GM12878 (cell line): Measurements from ENCODE around the gene HMGXB3. TPM values are rescaled to one million over a fixed set of nuclear protein-coding genes. Genes with fewer than 3 reads are reported as not detected.

ENCODE experiments used
- JUND ChIP-seq: IDR thresholded peaks from 2 replicates; pipeline ENCODE4 v1.6.1; 2012; ENCODE audit warnings: low read depth, mild to moderate bottlenecking, low read length, improper control_type of control experiment, moderate library complexity
- MEF2A ChIP-seq: IDR thresholded peaks from 2 replicates; pipeline ENCODE4 v1.6.1; 2011; ENCODE audit warnings: low read depth, mild to moderate bottlenecking, low read length, moderate library complexity; ENCODE audit not compliant: insufficient read depth
- NBN ChIP-seq: fragments of 450-650 bp; IDR thresholded peaks from 2 replicates; pipeline ENCODE4 v1.6.1; 2016
- PAX5 ChIP-seq: IDR thresholded peaks from 2 replicates; pipeline ENCODE4 v1.6.1; 2011; ENCODE audit warnings: low read depth, low read length, borderline replicate concordance
- TARDBP ChIP-seq: IDR thresholded peaks from 2 replicates; pipeline ENCODE4 v1.6.1; 2016; ENCODE audit warnings: borderline replicate concordance
- YBX1 ChIP-seq: fragments of 450-650 bp; IDR thresholded peaks from 2 replicates; pipeline ENCODE4 v1.6.1; 2016; ENCODE audit warnings: antibody characterized with exemption
- polyA plus RNA-seq, 11 experiments: library from polyadenylated mRNA; depleted of rRNA in 4 of 11; unstranded in 6 of 11; stranded (reverse) in 5 of 11; fragments of >200 nt; fragmentation: Nextera tagmentation in 4 of 11; fragmentation: Illumina TruSeq in 1 of 11; extraction: Ambion mirVana in 4 of 11; extraction: Trizol in 1 of 11; gene quantifications; 1 replicate in 1 of 11; 2 replicates in 10 of 11; pipeline versions ENCODE4 v1.2.1 to v1.2.3, GENCODE V29; 2011 to 2016; ENCODE audit warnings: inconsistent platforms in 2 of 11, missing spikeins in 2 of 11, low read depth in 1 of 11
- total RNA-seq, 4 experiments: library from RNA; depleted of rRNA in 3 of 4; stranded (reverse); fragments of >200 nt in 3 of 4; fragmentation: Illumina TruSeq in 1 of 4; extraction: Trizol in 1 of 4; gene quantifications; 2 replicates each; pipeline versions ENCODE4 v1.2.1 to v1.2.3, GENCODE V29; 2013 to 2021
- TF ChIP-seq, protein P1 (sequence below), 3 experiments: IDR thresholded peaks in 2 of 3; conservative IDR thresholded peaks in 1 of 3; 2 replicates each; pipeline ENCODE4 v1.5.1; 2011; ENCODE audit warnings: low read depth in 3 of 3, low read length in 3 of 3, mild to moderate bottlenecking in 3 of 3, control low read depth in 2 of 3, moderate library complexity in 2 of 3, inconsistent platforms in 1 of 3, mixed read lengths in 1 of 3; ENCODE audit not compliant: control insufficient read depth in 2 of 3, insufficient read depth in 1 of 3; ENCODE audit errors: extremely low read depth in 1 of 3
- TF ChIP-seq, protein P2 (sequence below): fragments of 450-650 bp; IDR thresholded peaks from 2 replicates; pipeline ENCODE4 v1.6.1; 2016; ENCODE audit warnings: mild to moderate bottlenecking, moderate library complexity, borderline replicate concordance
- TF ChIP-seq, protein P3 (sequence below): fragments of 450-650 bp; IDR thresholded peaks from 2 replicates; pipeline ENCODE4 v1.6.1; 2017; ENCODE audit warnings: antibody characterized with exemption, mild to moderate bottlenecking, moderate library complexity
- TF ChIP-seq, protein P4 (sequence below): fragments of 450-650 bp; IDR thresholded peaks from 2 replicates; pipeline ENCODE4 v1.6.1; 2017; ENCODE audit warnings: low read depth, mild to moderate bottlenecking, moderate library complexity
- TF ChIP-seq, protein P5 (sequence below): fragments of 450-650 bp; IDR thresholded peaks from 2 replicates; pipeline ENCODE4 v1.6.1; 2016; ENCODE audit warnings: mild to moderate bottlenecking
- TF ChIP-seq, protein P6 (sequence below): IDR thresholded peaks from 2 replicates; pipeline ENCODE4 v1.6.1; 2012; ENCODE audit warnings: mild to moderate bottlenecking, low read depth, low read length

HMGXB3 gene
- total and polyA plus RNA-seq, 10 of the 15 experiments (the other 5 are each of a cell fraction or from before 2014, with no cell fraction given): 1.00 to 42.2 (median 28.1) TPM

DNA sequence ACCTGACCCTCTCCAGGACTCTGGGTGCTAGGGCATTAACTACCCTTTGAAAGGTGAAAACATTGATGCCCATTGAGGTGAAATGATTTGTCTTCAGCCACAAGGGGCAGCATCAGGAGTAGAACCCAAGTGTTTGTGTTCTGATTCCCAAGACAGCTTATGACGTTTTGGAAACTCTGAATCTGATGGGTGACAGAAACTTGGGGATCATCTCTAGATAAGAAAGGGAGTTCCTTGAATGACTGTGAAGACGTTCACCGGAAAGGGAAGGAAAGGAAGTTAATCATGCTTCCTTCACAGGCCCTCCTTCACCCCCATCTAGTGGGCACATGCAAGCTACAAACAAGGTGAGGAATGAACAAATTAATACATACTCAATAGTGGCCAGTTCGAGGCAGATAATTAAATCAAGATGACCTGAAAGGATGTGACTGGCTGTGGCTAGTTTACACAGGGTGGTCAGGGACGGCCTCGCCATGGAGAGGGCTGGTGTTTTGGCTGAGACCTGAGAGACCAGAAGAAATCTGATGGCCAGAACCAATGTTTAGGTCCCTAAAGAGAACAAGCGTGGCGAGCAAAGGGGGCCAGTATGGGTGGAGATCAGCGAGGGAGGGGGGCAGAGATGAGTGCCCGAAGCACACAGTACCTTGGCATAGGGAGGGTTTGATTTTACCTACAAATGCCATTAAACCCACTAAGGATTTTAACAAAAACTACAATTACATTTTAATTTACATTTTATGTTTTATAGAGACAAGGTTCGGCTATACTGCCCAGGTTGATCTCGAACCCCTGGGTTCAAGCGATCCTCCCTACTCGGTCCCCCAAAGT, 40.9 kb upstream of the HMGXB3 start (continued):
- TF ChIP-seq, protein P1, sequence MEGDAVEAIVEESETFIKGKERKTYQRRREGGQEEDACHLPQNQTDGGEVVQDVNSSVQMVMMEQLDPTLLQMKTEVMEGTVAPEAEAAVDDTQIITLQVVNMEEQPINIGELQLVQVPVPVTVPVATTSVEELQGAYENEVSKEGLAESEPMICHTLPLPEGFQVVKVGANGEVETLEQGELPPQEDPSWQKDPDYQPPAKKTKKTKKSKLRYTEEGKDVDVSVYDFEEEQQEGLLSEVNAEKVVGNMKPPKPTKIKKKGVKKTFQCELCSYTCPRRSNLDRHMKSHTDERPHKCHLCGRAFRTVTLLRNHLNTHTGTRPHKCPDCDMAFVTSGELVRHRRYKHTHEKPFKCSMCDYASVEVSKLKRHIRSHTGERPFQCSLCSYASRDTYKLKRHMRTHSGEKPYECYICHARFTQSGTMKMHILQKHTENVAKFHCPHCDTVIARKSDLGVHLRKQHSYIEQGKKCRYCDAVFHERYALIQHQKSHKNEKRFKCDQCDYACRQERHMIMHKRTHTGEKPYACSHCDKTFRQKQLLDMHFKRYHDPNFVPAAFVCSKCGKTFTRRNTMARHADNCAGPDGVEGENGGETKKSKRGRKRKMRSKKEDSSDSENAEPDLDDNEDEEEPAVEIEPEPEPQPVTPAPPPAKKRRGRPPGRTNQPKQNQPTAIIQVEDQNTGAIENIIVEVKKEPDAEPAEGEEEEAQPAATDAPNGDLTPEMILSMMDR (IDR thresholded peaks at IDR 0.05 in 2 of 3, conservative IDR thresholded peaks at IDR 0.05 in 1 of 3; ENCODE audit: control insufficient read depth in 2 of 3, extremely low read depth in 1 of 3, insufficient read depth in 1 of 3, low read depth in 3 of 3, low read length in 3 of 3): peak; percentile 38 to 75 (median 49); a peak in 5 of 6 replicates
- TF ChIP-seq PAX5 (no peak), TARDBP (no peak), NBN (no peak), YBX1 (no peak), MEF2A (no peak), JUND (no peak)
- TF ChIP-seq, protein P2, sequence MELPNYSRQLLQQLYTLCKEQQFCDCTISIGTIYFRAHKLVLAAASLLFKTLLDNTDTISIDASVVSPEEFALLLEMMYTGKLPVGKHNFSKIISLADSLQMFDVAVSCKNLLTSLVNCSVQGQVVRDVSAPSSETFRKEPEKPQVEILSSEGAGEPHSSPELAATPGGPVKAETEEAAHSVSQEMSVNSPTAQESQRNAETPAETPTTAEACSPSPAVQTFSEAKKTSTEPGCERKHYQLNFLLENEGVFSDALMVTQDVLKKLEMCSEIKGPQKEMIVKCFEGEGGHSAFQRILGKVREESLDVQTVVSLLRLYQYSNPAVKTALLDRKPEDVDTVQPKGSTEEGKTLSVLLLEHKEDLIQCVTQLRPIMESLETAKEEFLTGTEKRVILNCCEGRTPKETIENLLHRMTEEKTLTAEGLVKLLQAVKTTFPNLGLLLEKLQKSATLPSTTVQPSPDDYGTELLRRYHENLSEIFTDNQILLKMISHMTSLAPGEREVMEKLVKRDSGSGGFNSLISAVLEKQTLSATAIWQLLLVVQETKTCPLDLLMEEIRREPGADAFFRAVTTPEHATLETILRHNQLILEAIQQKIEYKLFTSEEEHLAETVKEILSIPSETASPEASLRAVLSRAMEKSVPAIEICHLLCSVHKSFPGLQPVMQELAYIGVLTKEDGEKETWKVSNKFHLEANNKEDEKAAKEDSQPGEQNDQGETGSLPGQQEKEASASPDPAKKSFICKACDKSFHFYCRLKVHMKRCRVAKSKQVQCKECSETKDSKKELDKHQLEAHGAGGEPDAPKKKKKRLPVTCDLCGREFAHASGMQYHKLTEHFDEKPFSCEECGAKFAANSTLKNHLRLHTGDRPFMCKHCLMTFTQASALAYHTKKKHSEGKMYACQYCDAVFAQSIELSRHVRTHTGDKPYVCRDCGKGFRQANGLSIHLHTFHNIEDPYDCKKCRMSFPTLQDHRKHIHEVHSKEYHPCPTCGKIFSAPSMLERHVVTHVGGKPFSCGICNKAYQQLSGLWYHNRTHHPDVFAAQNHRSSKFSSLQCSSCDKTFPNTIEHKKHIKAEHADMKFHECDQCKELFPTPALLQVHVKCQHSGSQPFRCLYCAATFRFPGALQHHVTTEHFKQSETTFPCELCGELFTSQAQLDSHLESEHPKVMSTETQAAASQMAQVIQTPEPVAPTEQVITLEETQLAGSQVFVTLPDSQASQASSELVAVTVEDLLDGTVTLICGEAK: no peak
- TF ChIP-seq, protein P3, sequence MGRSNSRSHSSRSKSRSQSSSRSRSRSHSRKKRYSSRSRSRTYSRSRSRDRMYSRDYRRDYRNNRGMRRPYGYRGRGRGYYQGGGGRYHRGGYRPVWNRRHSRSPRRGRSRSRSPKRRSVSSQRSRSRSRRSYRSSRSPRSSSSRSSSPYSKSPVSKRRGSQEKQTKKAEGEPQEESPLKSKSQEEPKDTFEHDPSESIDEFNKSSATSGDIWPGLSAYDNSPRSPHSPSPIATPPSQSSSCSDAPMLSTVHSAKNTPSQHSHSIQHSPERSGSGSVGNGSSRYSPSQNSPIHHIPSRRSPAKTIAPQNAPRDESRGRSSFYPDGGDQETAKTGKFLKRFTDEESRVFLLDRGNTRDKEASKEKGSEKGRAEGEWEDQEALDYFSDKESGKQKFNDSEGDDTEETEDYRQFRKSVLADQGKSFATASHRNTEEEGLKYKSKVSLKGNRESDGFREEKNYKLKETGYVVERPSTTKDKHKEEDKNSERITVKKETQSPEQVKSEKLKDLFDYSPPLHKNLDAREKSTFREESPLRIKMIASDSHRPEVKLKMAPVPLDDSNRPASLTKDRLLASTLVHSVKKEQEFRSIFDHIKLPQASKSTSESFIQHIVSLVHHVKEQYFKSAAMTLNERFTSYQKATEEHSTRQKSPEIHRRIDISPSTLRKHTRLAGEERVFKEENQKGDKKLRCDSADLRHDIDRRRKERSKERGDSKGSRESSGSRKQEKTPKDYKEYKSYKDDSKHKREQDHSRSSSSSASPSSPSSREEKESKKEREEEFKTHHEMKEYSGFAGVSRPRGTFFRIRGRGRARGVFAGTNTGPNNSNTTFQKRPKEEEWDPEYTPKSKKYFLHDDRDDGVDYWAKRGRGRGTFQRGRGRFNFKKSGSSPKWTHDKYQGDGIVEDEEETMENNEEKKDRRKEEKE: no peak
- TF ChIP-seq, protein P4, sequence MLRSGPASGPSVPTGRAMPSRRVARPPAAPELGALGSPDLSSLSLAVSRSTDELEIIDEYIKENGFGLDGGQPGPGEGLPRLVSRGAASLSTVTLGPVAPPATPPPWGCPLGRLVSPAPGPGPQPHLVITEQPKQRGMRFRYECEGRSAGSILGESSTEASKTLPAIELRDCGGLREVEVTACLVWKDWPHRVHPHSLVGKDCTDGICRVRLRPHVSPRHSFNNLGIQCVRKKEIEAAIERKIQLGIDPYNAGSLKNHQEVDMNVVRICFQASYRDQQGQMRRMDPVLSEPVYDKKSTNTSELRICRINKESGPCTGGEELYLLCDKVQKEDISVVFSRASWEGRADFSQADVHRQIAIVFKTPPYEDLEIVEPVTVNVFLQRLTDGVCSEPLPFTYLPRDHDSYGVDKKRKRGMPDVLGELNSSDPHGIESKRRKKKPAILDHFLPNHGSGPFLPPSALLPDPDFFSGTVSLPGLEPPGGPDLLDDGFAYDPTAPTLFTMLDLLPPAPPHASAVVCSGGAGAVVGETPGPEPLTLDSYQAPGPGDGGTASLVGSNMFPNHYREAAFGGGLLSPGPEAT: no peak; the same call in 1 of the 2 replicates
- TF ChIP-seq, protein P5, sequence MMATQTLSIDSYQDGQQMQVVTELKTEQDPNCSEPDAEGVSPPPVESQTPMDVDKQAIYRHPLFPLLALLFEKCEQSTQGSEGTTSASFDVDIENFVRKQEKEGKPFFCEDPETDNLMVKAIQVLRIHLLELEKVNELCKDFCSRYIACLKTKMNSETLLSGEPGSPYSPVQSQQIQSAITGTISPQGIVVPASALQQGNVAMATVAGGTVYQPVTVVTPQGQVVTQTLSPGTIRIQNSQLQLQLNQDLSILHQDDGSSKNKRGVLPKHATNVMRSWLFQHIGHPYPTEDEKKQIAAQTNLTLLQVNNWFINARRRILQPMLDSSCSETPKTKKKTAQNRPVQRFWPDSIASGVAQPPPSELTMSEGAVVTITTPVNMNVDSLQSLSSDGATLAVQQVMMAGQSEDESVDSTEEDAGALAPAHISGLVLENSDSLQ: peak; percentile 3; the same call in 1 of the 2 replicates
- TF ChIP-seq, protein P6, sequence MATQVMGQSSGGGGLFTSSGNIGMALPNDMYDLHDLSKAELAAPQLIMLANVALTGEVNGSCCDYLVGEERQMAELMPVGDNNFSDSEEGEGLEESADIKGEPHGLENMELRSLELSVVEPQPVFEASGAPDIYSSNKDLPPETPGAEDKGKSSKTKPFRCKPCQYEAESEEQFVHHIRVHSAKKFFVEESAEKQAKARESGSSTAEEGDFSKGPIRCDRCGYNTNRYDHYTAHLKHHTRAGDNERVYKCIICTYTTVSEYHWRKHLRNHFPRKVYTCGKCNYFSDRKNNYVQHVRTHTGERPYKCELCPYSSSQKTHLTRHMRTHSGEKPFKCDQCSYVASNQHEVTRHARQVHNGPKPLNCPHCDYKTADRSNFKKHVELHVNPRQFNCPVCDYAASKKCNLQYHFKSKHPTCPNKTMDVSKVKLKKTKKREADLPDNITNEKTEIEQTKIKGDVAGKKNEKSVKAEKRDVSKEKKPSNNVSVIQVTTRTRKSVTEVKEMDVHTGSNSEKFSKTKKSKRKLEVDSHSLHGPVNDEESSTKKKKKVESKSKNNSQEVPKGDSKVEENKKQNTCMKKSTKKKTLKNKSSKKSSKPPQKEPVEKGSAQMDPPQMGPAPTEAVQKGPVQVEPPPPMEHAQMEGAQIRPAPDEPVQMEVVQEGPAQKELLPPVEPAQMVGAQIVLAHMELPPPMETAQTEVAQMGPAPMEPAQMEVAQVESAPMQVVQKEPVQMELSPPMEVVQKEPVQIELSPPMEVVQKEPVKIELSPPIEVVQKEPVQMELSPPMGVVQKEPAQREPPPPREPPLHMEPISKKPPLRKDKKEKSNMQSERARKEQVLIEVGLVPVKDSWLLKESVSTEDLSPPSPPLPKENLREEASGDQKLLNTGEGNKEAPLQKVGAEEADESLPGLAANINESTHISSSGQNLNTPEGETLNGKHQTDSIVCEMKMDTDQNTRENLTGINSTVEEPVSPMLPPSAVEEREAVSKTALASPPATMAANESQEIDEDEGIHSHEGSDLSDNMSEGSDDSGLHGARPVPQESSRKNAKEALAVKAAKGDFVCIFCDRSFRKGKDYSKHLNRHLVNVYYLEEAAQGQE: no peak
